ENCODE measurements around the gene GRB2.

GRCh38 chr17:75288770-75289114 is 116.7 kb downstream of the GRB2 start:
- no peak for TF ChIP-seq POLR2A (IDR thresholded peaks at IDR 0.05)
- TF ChIP-seq CTCF (IDR thresholded peaks at IDR 0.05): no peak

Data from Peyer's patch (tissue), 4 donors.